ENCODE measurements around the gene FFAR4. TPM values are rescaled to one million over a fixed set of nuclear protein-coding genes. Genes with fewer than 3 reads are reported as not detected.

Gene FFAR4
- total and polyA plus RNA-seq, 2 experiments from 2014 or later = 0.06 TPM; not detected in 1

GRCh38 chr10:93541402-93542357 lies 24.8 kb upstream of the FFAR4 start:
- DNase-seq (ENCODE audit: low spot score) (peak; percentile 76), ATAC-seq (peak; percentile 99)
- H3K27me3 Mint-ChIP-seq (ENCODE audit: insufficient read depth, low read depth, poor library complexity) = peaks cover 7% of the 10 kb centered on the region
- Histone ChIP-seq H3K9me2 (ENCODE audit: insufficient read depth) (no peaks in the 10 kb centered on the region), H3K27me3 (ENCODE audit: insufficient read depth) (peaks cover 8% of the 10 kb centered on the region), H3F3A (replicated peaks; ENCODE audit: low read depth) (no peaks in the 10 kb centered on the region), H3K79me2 (replicated peaks; ENCODE audit: insufficient read depth) (no peaks in the 10 kb centered on the region), H3K4me1 (ENCODE audit: insufficient read depth) (no peaks in the 10 kb centered on the region), H4K20me1 (replicated peaks; ENCODE audit: insufficient read depth) (no peaks in the 10 kb centered on the region), H3K4me3 (no peak overlapping the region), H3K4me2 (no peak overlapping the region), H2AFZ (peak overlapping the region; percentile 5; the same call in 1 of the 2 replicates), H3K36me3 (ENCODE audit: insufficient read depth) (no peaks in the 10 kb centered on the region), H3K27ac (ENCODE audit: low read depth) (no peak overlapping the region)
- no peaks in the 10 kb centered on the region for H3K4me1 Mint-ChIP-seq
- TF ChIP-seq EZH2 (IDR thresholded peaks at IDR 0.05; ENCODE audit: low read depth, unreplicated experiment) (no peak), ZNF462 (CRISPR knock-in tag; IDR thresholded peaks at IDR 0.05) (no peak), NANOG (IDR thresholded peaks at IDR 0.05; ENCODE audit: borderline replicate concordance) (no peak), JUNB (IDR thresholded peaks at IDR 0.05; ENCODE audit: unreplicated experiment) (no peak), ETS1 (IDR thresholded peaks at IDR 0.05) (no peak), ZNF331 (CRISPR knock-in tag; IDR thresholded peaks at IDR 0.05; ENCODE audit: low read depth) (no peak)
- TF ChIP-seq, protein P1, sequence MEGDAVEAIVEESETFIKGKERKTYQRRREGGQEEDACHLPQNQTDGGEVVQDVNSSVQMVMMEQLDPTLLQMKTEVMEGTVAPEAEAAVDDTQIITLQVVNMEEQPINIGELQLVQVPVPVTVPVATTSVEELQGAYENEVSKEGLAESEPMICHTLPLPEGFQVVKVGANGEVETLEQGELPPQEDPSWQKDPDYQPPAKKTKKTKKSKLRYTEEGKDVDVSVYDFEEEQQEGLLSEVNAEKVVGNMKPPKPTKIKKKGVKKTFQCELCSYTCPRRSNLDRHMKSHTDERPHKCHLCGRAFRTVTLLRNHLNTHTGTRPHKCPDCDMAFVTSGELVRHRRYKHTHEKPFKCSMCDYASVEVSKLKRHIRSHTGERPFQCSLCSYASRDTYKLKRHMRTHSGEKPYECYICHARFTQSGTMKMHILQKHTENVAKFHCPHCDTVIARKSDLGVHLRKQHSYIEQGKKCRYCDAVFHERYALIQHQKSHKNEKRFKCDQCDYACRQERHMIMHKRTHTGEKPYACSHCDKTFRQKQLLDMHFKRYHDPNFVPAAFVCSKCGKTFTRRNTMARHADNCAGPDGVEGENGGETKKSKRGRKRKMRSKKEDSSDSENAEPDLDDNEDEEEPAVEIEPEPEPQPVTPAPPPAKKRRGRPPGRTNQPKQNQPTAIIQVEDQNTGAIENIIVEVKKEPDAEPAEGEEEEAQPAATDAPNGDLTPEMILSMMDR (conservative IDR thresholded peaks at IDR 0.05; ENCODE audit: low read depth in 2 of 2) = peak; percentile 88 to 98
- no peaks in the 10 kb centered on the region for H3K36me3 Mint-ChIP-seq (ENCODE audit: low read depth)
- H3K27ac Mint-ChIP-seq = no peak overlapping the region
- H3K9me3 Mint-ChIP-seq = no peaks in the 10 kb centered on the region; the same call in 2 of the 3 replicates
- no peak overlapping the region for H3K4me3 Mint-ChIP-seq
